HS-27A (cell line): Measurements from ENCODE around the gene NDUFS8.

ENCODE experiments used
- DNase-seq: peaks from one replicate; pipeline ENCODE4 v3.0.0-alpha.2; 2012; ENCODE audit warnings: low read depth, missing footprints

Gene NDUFS8

GRCh38 chr11:68016161-68016903 lies 14.1 kb upstream of the NDUFS8 start:
- DNase-seq, result no peak

GRCh38 chr11:68016904-68017817 lies 13.3 kb upstream of the NDUFS8 start:
- no peak for DNase-seq

GRCh38 chr11:68017980-68018729 lies 12.3 kb upstream of the NDUFS8 start:
- no peak for DNase-seq

GRCh38 chr11:68018730-68019190 lies 11.7 kb upstream of the NDUFS8 start:
- no peak for DNase-seq

GRCh38 chr11:68019486-68019885 lies 11.0 kb upstream of the NDUFS8 start:
- no peak for DNase-seq

- no peak for DNase-seq
Measured at GRCh38 chr11:68020575-68020974, 9.9 kb upstream of the NDUFS8 start.

GRCh38 chr11:68021167-68021787 lies 9.2 kb upstream of the NDUFS8 start:
- no peak for DNase-seq

- DNase-seq, result no peak
Measured at GRCh38 chr11:68022531-68022930, 8.0 kb upstream of the NDUFS8 start.

GRCh38 chr11:68024508-68024907 lies 6.0 kb upstream of the NDUFS8 start:
- DNase-seq, result no peak

GRCh38 chr11:68025047-68025446 lies 5.4 kb upstream of the NDUFS8 start:
- no peak for DNase-seq

- DNase-seq, result no peak
Measured at GRCh38 chr11:68026391-68027105, 3.9 kb upstream of the NDUFS8 start.

GRCh38 chr11:68027667-68028066 lies 2.8 kb upstream of the NDUFS8 start:
- no peak for DNase-seq

- DNase-seq, result no peak
Measured at GRCh38 chr11:68028802-68029545, 1.5 kb upstream of the NDUFS8 start.

GRCh38 chr11:68031144-68031464 lies 623 bp downstream of the NDUFS8 start:
- no peak for DNase-seq

- no peak for DNase-seq
Measured at GRCh38 chr11:68032003-68032402, 1.5 kb downstream of the NDUFS8 start.

- no peak for DNase-seq
Measured at GRCh38 chr11:68032997-68033707, 2.7 kb downstream of the NDUFS8 start.

- no peak for DNase-seq
Measured at GRCh38 chr11:68033708-68034045, 3.2 kb downstream of the NDUFS8 start.

GRCh38 chr11:68035266-68035876 lies 4.9 kb downstream of the NDUFS8 start:
- no peak for DNase-seq

- DNase-seq, result no peak
Measured at GRCh38 chr11:68036141-68036716, 5.7 kb downstream of the NDUFS8 start.
